Mucosa of rectum (tissue), 2 donors: ENCODE results near the gene H2AZ2.

Source experiments
- H3K27ac ChIP-seq, 2 donors: one replicate each; pipeline ENCODE4 v1.7.0; 2013; ENCODE audit warnings: inconsistent platforms in 2 of 2, low read depth in 2 of 2, low read length in 2 of 2
- H3K27me3 ChIP-seq, 2 donors: one replicate each; pipeline ENCODE4 v1.7.0; 2013; ENCODE audit warnings: low read length in 2 of 2; ENCODE audit not compliant: control insufficient read depth in 2 of 2, insufficient read depth in 2 of 2
- H3K36me3 ChIP-seq, 2 donors: one replicate each; pipeline ENCODE4 v1.7.0; 2013; ENCODE audit warnings: low read length in 2 of 2; ENCODE audit not compliant: control insufficient read depth in 2 of 2, insufficient read depth in 2 of 2
- H3K4me1 ChIP-seq, 2 donors: one replicate each; pipeline ENCODE4 v1.7.0; 2013; ENCODE audit warnings: low read length in 2 of 2, mild to moderate bottlenecking in 1 of 2; ENCODE audit not compliant: control insufficient read depth in 2 of 2, insufficient read depth in 2 of 2
- H3K4me3 ChIP-seq, 2 donors: one replicate each; pipeline ENCODE4 v1.7.0; 2013; ENCODE audit warnings: low read length in 2 of 2
- H3K9ac ChIP-seq, 2 donors: one replicate each; pipeline ENCODE4 v1.7.0; 2013; ENCODE audit warnings: low read length in 2 of 2, low read depth in 1 of 2, mild to moderate bottlenecking in 1 of 2
- H3K9me3 ChIP-seq, 2 donors: one replicate each; pipeline ENCODE4 v1.7.0; 2013; ENCODE audit warnings: low read length in 2 of 2; ENCODE audit not compliant: control insufficient read depth in 2 of 2
- donor health status: healthy.
- donor health status: Normal muscosa, but diverticular disease.

Gene H2AZ2

GRCh38 chr7:44847920-44848634, at the start of gene H2AZ2:
H2AZ2 (minus strand) TSS chr7:44848087; CDS start chr7:44847971, 116 bp downstream.
- Histone ChIP-seq H3K4me1 (peaks cover 4 to 11% of the 10 kb centered on the region in 2 donors), H3K9ac (peak within 1 kb of the TSS; percentile 93 to 94), H3K4me3 (peak within 1 kb of the TSS; percentile 93 to 96), H3K36me3 (no peaks in the 10 kb centered on the region), H3K27me3 (no peaks in the 10 kb centered on the region), H3K9me3 (no peaks in the 10 kb centered on the region), H3K27ac (peak within 1 kb of the TSS; percentile 93 to 94)

GRCh38 chr7:44897309-44897708, 49.4 kb upstream of the H2AZ2 start:
- H3K4me3 ChIP-seq, result no peak overlapping the region
- H3K36me3 ChIP-seq, result no peaks in the 10 kb centered on the region
- no peaks in the 10 kb centered on the region for H3K27me3 ChIP-seq
- no peak overlapping the region for H3K9ac ChIP-seq
- H3K9me3 ChIP-seq, result no peaks in the 10 kb centered on the region
- H3K4me1 ChIP-seq, result no peaks in the 10 kb centered on the region
- H3K27ac ChIP-seq, result no peak overlapping the region

GRCh38 chr7:44894888-44895580, 47.1 kb upstream of the H2AZ2 start:
- H3K27me3 ChIP-seq, result no peaks in the 10 kb centered on the region
- no peaks in the 10 kb centered on the region for H3K36me3 ChIP-seq
- H3K4me3 ChIP-seq, result no peak overlapping the region
- H3K27ac ChIP-seq, result no peak overlapping the region
- no peak overlapping the region for H3K9ac ChIP-seq
- H3K9me3 ChIP-seq, result no peaks in the 10 kb centered on the region
- H3K4me1 ChIP-seq, result no peaks in the 10 kb centered on the region

GRCh38 chr7:44893710-44894234, 45.9 kb upstream of the H2AZ2 start:
- Histone ChIP-seq H3K9me3 (no peaks in the 10 kb centered on the region), H3K27ac (no peak overlapping the region), H3K4me1 (no peaks in the 10 kb centered on the region), H3K27me3 (no peaks in the 10 kb centered on the region), H3K9ac (no peak overlapping the region), H3K36me3 (no peaks in the 10 kb centered on the region), H3K4me3 (no peak overlapping the region)

- Histone ChIP-seq H3K9ac (no peak overlapping the region), H3K27me3 (no peaks in the 10 kb centered on the region), H3K36me3 (no peaks in the 10 kb centered on the region), H3K27ac (no peak overlapping the region), H3K4me1 (no peaks in the 10 kb centered on the region), H3K9me3 (no peaks in the 10 kb centered on the region), H3K4me3 (no peak overlapping the region)
Measured at GRCh38 chr7:44891791-44892190, 43.9 kb upstream of the H2AZ2 start.

- Histone ChIP-seq H3K9me3 (no peaks in the 10 kb centered on the region), H3K9ac (no peak overlapping the region), H3K27me3 (no peaks in the 10 kb centered on the region), H3K36me3 (no peaks in the 10 kb centered on the region), H3K4me3 (no peak overlapping the region), H3K4me1 (peaks cover 0 to 1% of the 10 kb centered on the region in 2 donors), H3K27ac (no peak overlapping the region)
Measured at GRCh38 chr7:44891372-44891771, 43.5 kb upstream of the H2AZ2 start.

- Histone ChIP-seq H3K27ac (no peak overlapping the region), H3K27me3 (no peaks in the 10 kb centered on the region), H3K9ac (no peak overlapping the region), H3K4me3 (no peak overlapping the region), H3K36me3 (no peaks in the 10 kb centered on the region), H3K9me3 (no peaks in the 10 kb centered on the region), H3K4me1 (peaks cover 10% of the 10 kb centered on the region in 2 donors)
Measured at GRCh38 chr7:44889086-44889781, 41.3 kb upstream of the H2AZ2 start.

- Histone ChIP-seq H3K36me3 (peaks cover 0 to 5% of the 10 kb centered on the region in 2 donors), H3K9me3 (no peaks in the 10 kb centered on the region), H3K4me1 (peaks cover 20 to 24% of the 10 kb centered on the region in 2 donors), H3K27ac (no peak overlapping the region), H3K27me3 (no peaks in the 10 kb centered on the region), H3K9ac (no peak overlapping the region), H3K4me3 (no peak overlapping the region)
Measured at GRCh38 chr7:44887293-44887692, 39.4 kb upstream of the H2AZ2 start.

GRCh38 chr7:44885394-44886317, 37.8 kb upstream of the H2AZ2 start, which contains the start of gene PURB:
PURB (minus strand) TSS chr7:44885530; CDS start chr7:44885348, 182 bp downstream.
- no peaks in the 10 kb centered on the region for H3K27me3 ChIP-seq
- H3K4me1 ChIP-seq, result peaks cover 27 to 29% of the 10 kb centered on the region in 2 donors
- H3K4me3 ChIP-seq, result peak within 1 kb of the TSS; percentile 79 to 97
- H3K27ac ChIP-seq, result peak within 1 kb of the TSS; percentile 94 to 100
- peak within 1 kb of the TSS; percentile 94 to 100 for H3K9ac ChIP-seq
- peaks cover 0 to 6% of the 10 kb centered on the region in 2 donors for H3K36me3 ChIP-seq
- H3K9me3 ChIP-seq, result no peaks in the 10 kb centered on the region
